CD4-positive, alpha-beta T cell treated with Interleukin-17A for 1 hour (primary cell): Measurements from ENCODE around the gene EXOC6B.
"Not testable (repeated sequence)": the region's sequence is repeated elsewhere in the genome, so short reads cannot be mapped to it uniquely, and the experiment has no call there.

Source experiments
- DNase-seq: peaks from one replicate; pipeline ENCODE4 v3.0.0-alpha.2; 2020

The EXOC6B gene

GRCh38 chr2:72535586-72535985, 290.2 kb downstream of the EXOC6B start:
- DNase-seq: not testable (repeated sequence)

- DNase-seq: no peak
These were observed 292.1 kb downstream of the EXOC6B start for GRCh38 chr2:72533765-72534164.

- DNase-seq: no peak
These were observed 298.4 kb downstream of the EXOC6B start for GRCh38 chr2:72527424-72527823.

GRCh38 chr2:72526623-72527022, 299.2 kb downstream of the EXOC6B start:
- no peak for DNase-seq

GRCh38 chr2:72524071-72524470, 301.8 kb downstream of the EXOC6B start:
- no peak for DNase-seq

- no peak for DNase-seq
These were observed 310.1 kb downstream of the EXOC6B start for GRCh38 chr2:72515696-72516095.

GRCh38 chr2:72513011-72513410, 312.8 kb downstream of the EXOC6B start:
- no peak for DNase-seq

GRCh38 chr2:72512376-72512775, 313.5 kb downstream of the EXOC6B start:
- no peak for DNase-seq

GRCh38 chr2:72511906-72512305, 313.9 kb downstream of the EXOC6B start:
- no peak for DNase-seq

- no peak for DNase-seq
These were observed 328.1 kb downstream of the EXOC6B start for GRCh38 chr2:72497763-72498162.

- no peak for DNase-seq
These were observed 329.4 kb downstream of the EXOC6B start for GRCh38 chr2:72496479-72496878.

GRCh38 chr2:72494392-72494791, 331.4 kb downstream of the EXOC6B start:
- no peak for DNase-seq

GRCh38 chr2:72484622-72485021, 341.2 kb downstream of the EXOC6B start:
- not testable (repeated sequence) for DNase-seq

- no peak for DNase-seq
These were observed 342.5 kb downstream of the EXOC6B start for GRCh38 chr2:72483346-72483745.

- no peak for DNase-seq
These were observed 350.6 kb downstream of the EXOC6B start for GRCh38 chr2:72475246-72475645.

GRCh38 chr2:72457801-72458516, 367.9 kb downstream of the EXOC6B start:
- DNase-seq: no peak

GRCh38 chr2:72454189-72454588, 371.6 kb downstream of the EXOC6B start:
- DNase-seq: no peak

- DNase-seq: no peak
These were observed 383.6 kb downstream of the EXOC6B start for GRCh38 chr2:72442270-72442669.

GRCh38 chr2:72439892-72440291, 385.9 kb downstream of the EXOC6B start:
- no peak for DNase-seq

GRCh38 chr2:72438364-72438763, 387.5 kb downstream of the EXOC6B start:
- DNase-seq: no peak

- DNase-seq: no peak
These were observed 394.1 kb downstream of the EXOC6B start for GRCh38 chr2:72431737-72432136.

- DNase-seq: no peak
These were observed 398.6 kb downstream of the EXOC6B start for GRCh38 chr2:72427022-72427861.

GRCh38 chr2:72425996-72426395, 399.8 kb downstream of the EXOC6B start:
- no peak for DNase-seq

- DNase-seq: no peak
These were observed 402.1 kb downstream of the EXOC6B start for GRCh38 chr2:72423756-72424155.
